Neural cell (in vitro differentiated cells): Measurements from ENCODE around the gene TMEM86A. TPM values are rescaled to one million over a fixed set of nuclear protein-coding genes. Genes with fewer than 3 reads are reported as not detected.

Experiments
- H2AFZ ChIP-seq: fragments of 200-600, 300-800 bp; sonication (generic), shearing (Covaris generic); 2 replicates; pipeline ENCODE4 v1.6.0; 2014; ENCODE audit warnings: low read depth, mild to moderate bottlenecking, antibody characterized with exemption, low read length, moderate library complexity
- H3F3A ChIP-seq: fragments of 200-600 bp; shearing (Covaris generic); 2 replicates; pipeline ENCODE4 v1.6.1; 2016; ENCODE audit warnings: mild to moderate bottlenecking, moderate library complexity, mixed read lengths, antibody characterized with exemption, low read length; ENCODE audit not compliant: insufficient read depth, poor library complexity, severe bottlenecking
- H3K27ac ChIP-seq: fragments of 200-600, 300-800 bp; sonication (generic), shearing (Covaris generic); 2 replicates; pipeline ENCODE4 v1.5.1; 2014; ENCODE audit warnings: mild to moderate bottlenecking, low read length, moderate library complexity
- H3K27me3 ChIP-seq: fragments of 300-800, 200-600 bp; sonication (generic), shearing (Covaris generic); 2 replicates; pipeline ENCODE4 v1.6.0; 2014; ENCODE audit warnings: mild to moderate bottlenecking, low read depth, low read length, moderate library complexity; ENCODE audit not compliant: insufficient read depth
- H3K36me3 ChIP-seq: fragments of 300-800, 200-600 bp; sonication (generic), shearing (Covaris generic); 2 replicates; pipeline ENCODE4 v1.5.1; 2014; ENCODE audit warnings: mild to moderate bottlenecking, antibody characterized with exemption, low read length, moderate library complexity; ENCODE audit not compliant: insufficient read depth
- H3K4me2 ChIP-seq: fragments of 300-800, 200-600 bp; sonication (generic), shearing (Covaris generic); 2 replicates; pipeline ENCODE4 v1.6.0; 2014; ENCODE audit warnings: mild to moderate bottlenecking, low read length
- H3K4me3 ChIP-seq: fragments of 300-800, 200-600 bp; sonication (generic), shearing (Covaris generic); 2 replicates; pipeline ENCODE4 v1.5.1; 2014; ENCODE audit warnings: mild to moderate bottlenecking, low read length, moderate library complexity
- H3K79me2 ChIP-seq: fragments of 200-600 bp; shearing (Covaris generic); replicated peaks from 2 replicates; pipeline ENCODE4 v1.6.0; 2014; ENCODE audit warnings: mild to moderate bottlenecking, low read length, moderate library complexity; ENCODE audit not compliant: insufficient read depth
- H3K9ac ChIP-seq: fragments of 300-800, 200-600 bp; sonication (generic), shearing (Covaris generic); 2 replicates; pipeline ENCODE4 v1.6.1; 2016; ENCODE audit warnings: mild to moderate bottlenecking, low read length, mixed read lengths
- H3K9me2 ChIP-seq: fragments of 200-600 bp; shearing (Covaris generic); 2 replicates; pipeline ENCODE4 v1.6.1; 2016; ENCODE audit warnings: mild to moderate bottlenecking, low read length, mixed read lengths; ENCODE audit not compliant: insufficient read depth
- H3K9me3 ChIP-seq: fragments of 200-600, 300-800 bp; sonication (generic), shearing (Covaris generic); 2 replicates; pipeline ENCODE4 v1.6.1; 2016; ENCODE audit warnings: mild to moderate bottlenecking, mixed run types, low read length, moderate library complexity, mixed read lengths
- H4K20me1 ChIP-seq: fragments of 200-600 bp; shearing (Covaris generic); 2 replicates; pipeline ENCODE4 v1.6.1; 2016; ENCODE audit warnings: mild to moderate bottlenecking, mixed run types; ENCODE audit not compliant: insufficient read depth
- EP300 ChIP-seq: fragments of 450-650 bp; conservative IDR thresholded peaks from 2 replicates; pipeline ENCODE4 v1.6.1; 2014; ENCODE audit warnings: antibody characterized with exemption, mild to moderate bottlenecking, moderate library complexity; ENCODE audit not compliant: poor library complexity, severe bottlenecking
- EZH2 ChIP-seq: fragments of 200-600, 300-800 bp; shearing (Covaris generic), sonication (generic); IDR thresholded peaks from 2 replicates; pipeline ENCODE4 v1.6.1; 2014; ENCODE audit warnings: antibody characterized with exemption, low read length, borderline replicate concordance, mild to moderate bottlenecking; ENCODE audit not compliant: insufficient read depth, poor library complexity, severe bottlenecking
- MXI1 ChIP-seq: fragments of 450-650 bp; conservative IDR thresholded peaks from 2 replicates; pipeline ENCODE4 v1.6.1; 2014; ENCODE audit warnings: antibody characterized with exemption, mild to moderate bottlenecking; ENCODE audit not compliant: poor library complexity, severe bottlenecking
- POLR2AphosphoS5 ChIP-seq: IDR thresholded peaks from 2 replicates; pipeline ENCODE4 v1.6.1; 2012
- RAD21 ChIP-seq: fragments of 450-650 bp; conservative IDR thresholded peaks from 2 replicates; pipeline ENCODE4 v1.6.1; 2014; ENCODE audit warnings: antibody characterized with exemption, mild to moderate bottlenecking, moderate library complexity
- SMC3 ChIP-seq: fragments of 450-650 bp; conservative IDR thresholded peaks from 2 replicates; pipeline ENCODE4 v1.6.1; 2014; ENCODE audit warnings: antibody characterized with exemption, mild to moderate bottlenecking, moderate library complexity; ENCODE audit not compliant: poor library complexity
- TAF1 ChIP-seq: IDR thresholded peaks from 2 replicates; pipeline ENCODE4 v1.6.1; 2012; ENCODE audit warnings: low read depth
- polyA plus RNA-seq: library from polyadenylated mRNA; depleted of rRNA; stranded (reverse); fragments of >200 nt; gene quantifications from 2 replicates; pipeline ENCODE4 v1.2.3, GENCODE V29; 2014
- TF ChIP-seq, protein P1 (sequence below): IDR thresholded peaks from 2 replicates; pipeline ENCODE4 v1.6.1; 2012; ENCODE audit warnings: borderline replicate concordance
- TF ChIP-seq, protein P2 (sequence below): fragments of 450-650 bp; IDR thresholded peaks from 2 replicates; pipeline ENCODE4 v1.5.1; 2014; ENCODE audit warnings: antibody characterized with exemption, mild to moderate bottlenecking, moderate library complexity; ENCODE audit not compliant: poor library complexity, severe bottlenecking

TMEM86A gene
- polyA plus RNA-seq, 1 donor from 2014 or later = 3.3 TPM

DNA sequence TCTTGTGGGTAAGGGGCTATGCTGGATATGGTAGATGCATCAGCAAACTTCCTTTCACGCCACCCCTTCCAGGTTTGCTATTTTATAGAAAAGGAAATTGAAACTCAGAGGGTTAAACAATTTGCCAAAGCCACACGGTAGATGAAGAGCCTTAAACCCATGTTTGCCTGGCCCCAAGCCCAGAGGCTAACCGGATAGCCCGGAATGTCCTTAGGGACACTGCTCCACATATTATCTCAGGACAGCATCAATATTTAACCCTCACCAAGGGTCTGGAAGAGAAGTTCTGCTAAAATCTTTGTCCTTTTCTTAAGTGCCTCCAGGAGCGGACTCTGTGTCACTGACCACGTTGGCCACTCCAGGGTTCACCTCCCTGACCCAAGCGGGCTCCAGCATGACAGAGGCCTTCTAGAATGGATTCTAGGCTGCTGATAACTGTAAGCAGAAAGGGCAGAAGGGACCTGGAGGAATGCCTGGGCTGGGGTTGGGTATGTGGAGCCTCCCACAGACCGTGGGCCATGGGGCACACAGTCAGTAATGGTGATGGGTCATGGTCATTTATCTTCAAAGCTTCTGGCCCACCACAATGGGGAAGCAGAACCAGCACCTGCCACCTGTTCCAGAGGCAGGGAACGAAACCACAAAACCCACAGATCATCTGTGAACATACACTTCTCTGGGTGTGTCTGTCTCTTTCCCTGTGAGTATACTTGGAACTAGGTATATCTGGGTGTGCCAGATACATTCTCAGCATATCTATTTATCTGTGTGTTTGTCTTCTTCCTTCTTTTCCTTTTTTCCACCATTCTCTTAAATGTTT lies 5.4 kb upstream of the TMEM86A start:
- Histone ChIP-seq H3K36me3 (no peaks in the 10 kb centered on the region), H3F3A (no peaks in the 10 kb centered on the region), H3K9ac (no peak overlapping the region), H3K27ac (no peak overlapping the region), H3K79me2 (no peaks in the 10 kb centered on the region), H3K4me2 (no peak overlapping the region), H3K9me2 (no peaks in the 10 kb centered on the region), H2AFZ (no peak overlapping the region), H3K9me3 (no peaks in the 10 kb centered on the region), H4K20me1 (no peaks in the 10 kb centered on the region), H3K4me3 (no peak overlapping the region), H3K27me3 (no peaks in the 10 kb centered on the region)
- TF ChIP-seq SMC3 = no peak
- TF ChIP-seq, protein P1, sequence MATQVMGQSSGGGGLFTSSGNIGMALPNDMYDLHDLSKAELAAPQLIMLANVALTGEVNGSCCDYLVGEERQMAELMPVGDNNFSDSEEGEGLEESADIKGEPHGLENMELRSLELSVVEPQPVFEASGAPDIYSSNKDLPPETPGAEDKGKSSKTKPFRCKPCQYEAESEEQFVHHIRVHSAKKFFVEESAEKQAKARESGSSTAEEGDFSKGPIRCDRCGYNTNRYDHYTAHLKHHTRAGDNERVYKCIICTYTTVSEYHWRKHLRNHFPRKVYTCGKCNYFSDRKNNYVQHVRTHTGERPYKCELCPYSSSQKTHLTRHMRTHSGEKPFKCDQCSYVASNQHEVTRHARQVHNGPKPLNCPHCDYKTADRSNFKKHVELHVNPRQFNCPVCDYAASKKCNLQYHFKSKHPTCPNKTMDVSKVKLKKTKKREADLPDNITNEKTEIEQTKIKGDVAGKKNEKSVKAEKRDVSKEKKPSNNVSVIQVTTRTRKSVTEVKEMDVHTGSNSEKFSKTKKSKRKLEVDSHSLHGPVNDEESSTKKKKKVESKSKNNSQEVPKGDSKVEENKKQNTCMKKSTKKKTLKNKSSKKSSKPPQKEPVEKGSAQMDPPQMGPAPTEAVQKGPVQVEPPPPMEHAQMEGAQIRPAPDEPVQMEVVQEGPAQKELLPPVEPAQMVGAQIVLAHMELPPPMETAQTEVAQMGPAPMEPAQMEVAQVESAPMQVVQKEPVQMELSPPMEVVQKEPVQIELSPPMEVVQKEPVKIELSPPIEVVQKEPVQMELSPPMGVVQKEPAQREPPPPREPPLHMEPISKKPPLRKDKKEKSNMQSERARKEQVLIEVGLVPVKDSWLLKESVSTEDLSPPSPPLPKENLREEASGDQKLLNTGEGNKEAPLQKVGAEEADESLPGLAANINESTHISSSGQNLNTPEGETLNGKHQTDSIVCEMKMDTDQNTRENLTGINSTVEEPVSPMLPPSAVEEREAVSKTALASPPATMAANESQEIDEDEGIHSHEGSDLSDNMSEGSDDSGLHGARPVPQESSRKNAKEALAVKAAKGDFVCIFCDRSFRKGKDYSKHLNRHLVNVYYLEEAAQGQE = no peak
- no peak for TF ChIP-seq MXI1
- TF ChIP-seq RAD21 = no peak
- TF ChIP-seq EZH2 = no peak

DNA sequence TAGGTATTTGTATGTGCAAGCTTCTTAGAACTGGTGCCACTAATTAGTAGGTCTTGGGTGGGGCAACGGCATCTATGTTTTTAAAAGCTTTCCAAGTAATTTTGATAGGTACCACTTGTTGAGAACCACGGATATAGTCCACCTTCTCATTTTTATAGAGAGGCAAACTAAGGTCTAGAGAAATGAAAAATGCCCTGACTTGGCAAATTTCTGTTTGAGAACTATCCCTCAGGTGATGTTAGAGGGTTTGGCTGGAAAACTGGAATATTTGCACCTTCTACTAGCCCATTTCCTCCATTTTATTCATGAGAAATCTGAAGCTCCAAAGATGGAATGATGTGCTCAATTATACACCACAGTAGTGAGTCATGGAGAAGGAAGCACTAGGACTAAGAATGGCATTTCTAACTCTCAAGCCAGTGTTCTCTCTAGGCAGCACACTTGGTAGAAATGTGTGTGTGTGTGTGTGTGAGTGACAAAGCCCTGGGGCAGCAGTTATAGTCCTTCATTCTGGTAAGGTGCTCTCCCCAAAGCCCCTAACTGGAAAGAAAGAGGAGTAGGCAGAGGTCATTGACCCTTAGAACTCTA lies 1.8 kb upstream of the TMEM86A start:
- Histone ChIP-seq H3K79me2 (no peaks in the 10 kb centered on the region), H3K27me3 (no peaks in the 10 kb centered on the region), H3K4me2 (no peak overlapping the region), H2AFZ (no peak overlapping the region), H4K20me1 (no peaks in the 10 kb centered on the region), H3F3A (no peaks in the 10 kb centered on the region), H3K36me3 (no peaks in the 10 kb centered on the region), H3K9me3 (no peaks in the 10 kb centered on the region), H3K9me2 (no peaks in the 10 kb centered on the region), H3K27ac (no peak overlapping the region), H3K9ac (no peak overlapping the region), H3K4me3 (no peak overlapping the region)
- no peak for TF ChIP-seq MXI1
- no peak for TF ChIP-seq TAF1
- TF ChIP-seq, protein P1 = no peak
- TF ChIP-seq POLR2AphosphoS5 = no peak
- no peak for TF ChIP-seq RAD21
- no peak for TF ChIP-seq SMC3
- no peak for TF ChIP-seq EZH2
- no peak for TF ChIP-seq EP300
- TF ChIP-seq, protein P2, sequence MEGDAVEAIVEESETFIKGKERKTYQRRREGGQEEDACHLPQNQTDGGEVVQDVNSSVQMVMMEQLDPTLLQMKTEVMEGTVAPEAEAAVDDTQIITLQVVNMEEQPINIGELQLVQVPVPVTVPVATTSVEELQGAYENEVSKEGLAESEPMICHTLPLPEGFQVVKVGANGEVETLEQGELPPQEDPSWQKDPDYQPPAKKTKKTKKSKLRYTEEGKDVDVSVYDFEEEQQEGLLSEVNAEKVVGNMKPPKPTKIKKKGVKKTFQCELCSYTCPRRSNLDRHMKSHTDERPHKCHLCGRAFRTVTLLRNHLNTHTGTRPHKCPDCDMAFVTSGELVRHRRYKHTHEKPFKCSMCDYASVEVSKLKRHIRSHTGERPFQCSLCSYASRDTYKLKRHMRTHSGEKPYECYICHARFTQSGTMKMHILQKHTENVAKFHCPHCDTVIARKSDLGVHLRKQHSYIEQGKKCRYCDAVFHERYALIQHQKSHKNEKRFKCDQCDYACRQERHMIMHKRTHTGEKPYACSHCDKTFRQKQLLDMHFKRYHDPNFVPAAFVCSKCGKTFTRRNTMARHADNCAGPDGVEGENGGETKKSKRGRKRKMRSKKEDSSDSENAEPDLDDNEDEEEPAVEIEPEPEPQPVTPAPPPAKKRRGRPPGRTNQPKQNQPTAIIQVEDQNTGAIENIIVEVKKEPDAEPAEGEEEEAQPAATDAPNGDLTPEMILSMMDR = no peak
